RPMI8226 (cell line): Measurements from ENCODE around the gene TMC4.

ENCODE experiments used
- DNase-seq: peaks from one replicate; pipeline ENCODE4 v3.0.0-alpha.2; 2015

Gene TMC4

DNA sequence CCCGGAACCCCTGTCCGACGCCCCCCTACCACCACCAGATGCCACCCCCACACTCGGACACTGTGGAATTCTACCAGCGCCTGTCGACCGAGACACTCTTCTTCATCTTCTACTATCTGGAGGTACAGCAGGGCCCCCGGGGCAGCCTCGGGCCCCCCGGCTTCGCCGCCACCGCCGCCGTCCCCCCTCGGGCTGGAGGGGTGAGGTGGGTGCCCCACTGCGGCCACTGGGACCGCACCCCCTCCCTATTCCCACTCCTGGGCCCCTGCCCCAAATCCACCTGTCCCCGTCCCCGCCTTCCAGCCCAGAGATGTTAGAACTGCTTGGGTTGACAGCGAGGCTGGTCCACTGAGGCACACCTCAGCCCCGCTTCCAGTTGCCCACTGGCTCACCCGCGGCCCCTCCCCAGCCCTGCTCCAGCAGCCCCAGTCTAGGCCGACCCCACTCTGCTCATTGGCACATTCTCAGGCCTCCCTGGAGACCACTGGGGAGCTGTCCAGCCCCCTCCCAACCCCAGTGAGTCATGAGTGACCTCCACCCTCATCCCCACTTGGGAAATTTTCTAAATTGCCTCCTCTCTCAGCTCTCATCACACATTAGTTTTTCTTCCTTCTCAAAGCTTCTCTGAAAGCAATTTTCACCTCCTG is 20.0 kb downstream of the TMC4 start:
- DNase-seq: no peak

- DNase-seq: no peak
Observed at GRCh38 chr19:54152267-54152666, 20.7 kb downstream of the TMC4 start.

- DNase-seq: no peak
Observed at GRCh38 chr19:54151362-54152035, 21.5 kb downstream of the TMC4 start.

- DNase-seq: no peak
Observed at GRCh38 chr19:54149021-54149812, 23.7 kb downstream of the TMC4 start.

DNA sequence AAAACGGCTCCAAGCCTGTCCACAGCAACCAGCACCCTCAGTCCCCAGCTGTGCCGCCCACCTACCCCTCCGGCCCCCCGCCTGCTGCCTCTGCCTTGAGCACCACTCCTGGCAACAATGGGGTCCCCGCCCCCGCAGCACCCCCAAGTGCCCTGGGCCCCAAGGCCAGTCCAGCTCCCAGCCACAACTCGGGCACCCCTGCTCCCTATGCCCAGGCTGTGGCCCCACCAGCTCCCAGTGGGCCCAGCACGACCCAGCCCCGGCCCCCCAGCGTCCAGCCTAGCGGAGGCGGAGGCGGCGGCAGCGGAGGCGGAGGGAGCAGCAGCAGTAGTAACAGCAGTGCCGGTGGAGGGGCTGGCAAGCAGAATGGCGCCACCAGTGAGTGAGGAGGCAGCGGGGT is 24.8 kb downstream of the TMC4 start:
- no peak for DNase-seq

DNA sequence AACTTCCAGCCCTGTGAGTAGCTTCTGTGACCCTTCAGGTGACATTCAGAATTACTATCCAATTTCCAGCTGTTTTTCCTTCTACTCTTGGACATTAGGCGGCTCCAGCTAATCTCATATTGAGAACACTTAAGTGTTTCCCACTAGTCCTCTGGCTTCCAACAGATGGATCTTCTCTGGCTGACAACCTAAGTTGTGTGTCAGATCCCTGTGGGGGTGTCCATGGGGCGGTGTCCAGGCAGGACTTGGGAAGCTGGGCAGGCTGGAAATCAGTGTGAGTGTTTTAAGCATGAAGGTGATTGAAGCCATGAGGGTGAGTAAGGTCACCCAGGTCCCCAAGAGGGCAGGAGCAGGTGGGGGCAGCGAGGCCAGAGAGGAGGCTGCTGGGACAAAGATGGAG is 25.3 kb downstream of the TMC4 start:
- no peak for DNase-seq

DNA sequence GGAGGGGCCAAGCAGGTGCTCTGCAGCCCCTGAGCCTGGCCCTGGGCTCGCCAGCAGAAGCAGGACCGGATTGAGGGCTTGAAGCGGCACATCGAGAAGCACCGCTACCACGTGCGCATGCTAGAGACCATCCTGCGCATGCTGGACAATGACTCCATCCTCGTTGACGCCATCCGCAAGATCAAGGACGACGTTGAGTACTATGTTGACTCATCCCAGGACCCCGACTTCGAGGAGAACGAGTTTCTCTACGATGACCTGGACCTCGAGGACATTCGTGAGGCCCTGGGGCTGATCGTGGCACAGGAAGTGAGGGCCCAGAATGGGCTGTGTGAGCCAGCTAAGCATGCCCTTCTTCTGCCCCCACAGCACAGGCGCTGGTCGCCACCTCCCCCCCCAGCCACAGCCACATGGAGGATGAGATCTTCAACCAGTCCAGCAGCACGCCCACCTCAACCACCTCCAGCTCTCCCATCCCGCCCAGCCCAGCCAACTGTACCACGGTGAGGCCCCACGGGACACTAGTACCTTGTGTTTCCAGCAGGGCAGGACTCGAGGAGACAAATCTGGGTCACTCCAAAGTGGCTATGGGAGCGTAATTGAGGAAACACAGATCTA is 27.3 kb downstream of the TMC4 start:
- DNase-seq: no peak

DNA sequence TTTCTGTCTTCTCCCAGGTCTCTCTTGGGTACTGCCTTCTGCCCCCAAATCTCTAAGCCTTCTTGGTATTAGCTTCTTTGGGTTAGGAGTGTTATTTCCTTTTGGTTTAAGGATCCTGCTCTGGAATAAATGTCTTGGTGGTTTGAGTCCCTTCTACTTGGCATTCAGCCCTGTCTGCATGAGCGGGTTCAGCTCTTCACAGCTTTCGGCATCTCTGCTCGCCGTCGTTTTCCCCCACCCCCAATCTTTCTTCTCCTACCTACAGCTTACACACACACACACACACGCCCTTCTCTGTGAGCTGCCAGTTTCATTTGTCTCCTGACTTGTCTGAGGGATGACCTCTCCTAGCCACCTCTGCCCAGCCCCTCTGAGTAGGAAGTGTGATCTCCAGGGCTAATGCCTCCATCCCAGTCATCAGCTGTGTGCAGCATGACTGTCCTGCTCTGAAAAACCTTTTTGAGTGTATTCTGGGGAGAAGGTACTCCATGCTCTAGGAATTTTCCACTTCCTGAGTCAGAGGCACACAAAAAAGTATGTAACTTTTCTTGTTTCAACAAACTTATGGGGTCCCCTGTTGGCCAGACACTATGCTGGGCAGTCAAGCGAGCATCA is 30.7 kb downstream of the TMC4 start:
- no peak for DNase-seq

- no peak for DNase-seq
Observed at GRCh38 chr19:54141356-54141755, 31.6 kb downstream of the TMC4 start.

DNA sequence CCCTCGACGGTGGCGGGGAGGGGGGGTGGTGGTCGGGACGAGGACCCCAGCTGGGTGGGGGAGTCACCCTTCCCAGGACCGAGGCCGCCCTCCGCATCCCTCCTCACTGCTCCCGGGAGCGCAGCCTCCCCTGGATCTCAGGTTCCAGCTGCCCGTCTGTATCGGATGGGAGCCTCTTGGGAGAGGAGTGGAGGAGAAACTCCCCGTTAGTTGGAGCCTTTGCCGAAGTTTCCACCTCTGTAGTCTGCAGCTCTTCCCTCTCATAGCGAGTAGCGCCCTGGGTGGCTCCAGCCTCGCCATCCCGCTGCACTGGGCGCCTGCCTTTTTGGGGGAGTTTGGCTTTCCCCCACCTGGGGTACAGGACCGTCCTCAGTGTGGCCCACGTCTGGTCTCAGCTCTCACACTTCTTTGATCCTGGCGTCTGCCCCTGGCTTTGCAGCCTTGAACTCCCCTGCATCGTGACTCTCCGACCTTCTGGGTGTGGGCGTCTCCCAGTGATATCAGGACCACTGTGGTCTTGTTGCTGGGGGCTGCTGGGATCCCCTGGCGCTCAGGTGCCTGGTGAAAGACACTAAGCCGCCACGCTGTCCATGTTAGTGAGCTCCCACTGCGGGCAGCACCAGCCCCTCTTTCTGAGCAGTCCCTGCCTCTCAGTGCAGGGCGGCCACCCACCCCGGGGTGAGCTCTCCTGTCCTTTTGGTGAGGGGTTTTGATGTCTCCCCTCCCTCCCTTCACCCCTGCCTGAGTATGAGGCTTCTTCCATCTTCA is 34.3 kb downstream of the TMC4 start:
- no peak for DNase-seq

DNA sequence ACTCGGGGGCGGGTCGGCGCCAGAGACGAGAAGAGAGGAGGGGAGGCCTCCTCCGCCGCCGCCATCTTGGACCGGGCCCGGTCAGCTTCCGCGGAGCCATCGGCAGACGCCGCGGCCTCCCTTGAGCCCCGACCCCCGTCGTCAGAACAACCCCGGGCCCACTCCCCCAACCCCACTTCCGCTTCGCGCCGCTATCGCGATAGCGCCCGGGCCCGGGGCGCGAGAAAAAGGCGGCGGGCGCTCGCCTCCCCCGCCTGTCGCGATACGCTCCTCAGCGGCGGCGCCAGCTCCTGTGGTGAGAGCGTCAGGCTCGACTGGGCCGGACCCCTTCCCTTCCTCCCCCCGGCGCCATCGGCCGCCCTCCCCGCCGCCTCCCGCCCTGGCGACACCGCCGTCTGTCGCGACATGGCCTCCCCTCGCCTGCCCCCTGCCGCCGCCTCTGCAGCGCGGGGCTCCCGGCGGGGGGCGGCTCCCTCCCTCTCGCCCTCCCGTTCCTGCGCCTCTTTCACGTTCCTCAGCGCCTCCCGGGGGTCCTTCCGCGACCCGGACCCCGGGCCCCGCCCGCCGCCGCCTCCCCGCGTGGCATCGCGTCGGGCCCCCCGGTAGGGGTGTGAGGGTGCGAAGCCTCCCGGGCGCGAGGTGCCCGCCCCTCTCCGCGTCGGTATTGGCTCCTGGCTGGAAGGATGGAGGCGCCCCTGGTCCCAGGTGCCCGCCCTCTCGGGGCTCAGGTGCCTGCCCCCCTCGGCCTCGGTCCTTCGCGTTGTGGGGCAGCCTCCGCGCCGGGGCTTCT is 35.1 kb downstream of the TMC4 start, which contains the start of gene CNOT3:
Gene CNOT3 (plus strand): TSS at position 64 of the 790 bp plus-strand sequence. CDS start 5,217 bp downstream, outside the sequence.
- peak; percentile 34 for DNase-seq

- peak; percentile 100 for DNase-seq
Observed at GRCh38 chr19:54136864-54137698, 35.9 kb downstream of the TMC4 start.

- no peak for DNase-seq
Observed at GRCh38 chr19:54136086-54136863, 36.7 kb downstream of the TMC4 start.

DNA sequence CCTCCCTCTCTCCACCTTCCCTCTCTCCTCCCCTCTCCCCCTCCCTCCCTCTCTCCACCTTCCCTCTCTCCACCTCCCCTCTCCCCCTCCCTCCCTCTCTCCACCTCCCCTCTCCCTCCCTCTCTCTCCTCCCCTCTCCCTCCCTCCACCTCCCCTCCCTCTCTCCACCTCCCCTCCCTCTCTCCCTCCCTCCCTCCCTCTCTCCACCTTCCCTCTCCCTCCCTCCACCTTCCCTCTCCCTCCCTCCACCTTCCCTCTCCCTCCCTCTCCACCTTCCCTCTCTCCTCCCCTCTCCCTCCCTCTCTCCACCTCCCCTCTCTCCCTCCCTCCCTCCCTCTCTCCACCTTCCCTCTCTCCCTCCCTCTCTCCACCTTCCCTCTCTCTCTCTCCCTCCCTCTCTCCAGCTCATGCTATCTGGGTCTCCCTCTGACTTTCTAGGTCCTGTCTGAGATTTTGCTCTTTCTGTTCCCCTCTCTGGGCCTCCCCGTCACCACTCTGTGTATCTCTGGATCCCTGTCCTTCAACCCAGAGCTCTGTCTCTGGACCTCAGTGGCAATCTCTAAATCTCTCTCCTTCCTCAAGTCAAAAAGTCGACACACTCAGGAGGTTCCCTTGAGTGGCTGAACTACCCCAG is 38.9 kb downstream of the TMC4 start:
- no peak for DNase-seq

DNA sequence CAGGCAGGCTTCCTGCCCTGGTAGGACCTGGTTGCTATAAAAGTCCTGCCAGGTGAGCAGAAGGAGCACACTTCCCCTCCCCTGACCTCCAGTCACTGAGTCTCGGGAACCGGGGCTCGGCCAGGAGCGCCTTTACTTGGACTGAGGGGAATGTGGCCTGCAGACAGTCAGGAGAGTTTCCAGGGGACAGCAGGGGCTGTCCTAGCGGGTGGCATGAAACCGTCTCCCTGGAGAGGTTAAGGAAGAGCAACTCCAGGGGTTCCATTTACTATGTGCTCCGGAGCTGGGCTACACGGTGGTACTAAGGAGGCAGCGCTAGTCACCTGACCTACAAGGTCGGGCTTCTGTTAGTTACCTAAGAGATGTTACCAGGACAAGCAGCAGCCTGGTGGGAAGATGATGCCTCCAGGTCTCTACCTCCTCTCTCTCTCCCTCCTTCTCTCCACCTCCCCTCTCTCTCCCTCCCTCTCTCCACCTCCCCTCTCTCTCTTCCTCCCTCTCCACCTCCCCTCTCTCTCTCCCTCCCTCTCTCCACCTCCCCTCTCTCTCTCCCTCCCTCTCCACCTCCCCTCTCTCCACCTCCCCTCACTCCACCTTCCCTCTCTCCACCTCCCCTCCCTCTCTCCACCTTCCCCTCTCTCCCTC is 39.5 kb downstream of the TMC4 start:
- peak; percentile 60 for DNase-seq

DNA sequence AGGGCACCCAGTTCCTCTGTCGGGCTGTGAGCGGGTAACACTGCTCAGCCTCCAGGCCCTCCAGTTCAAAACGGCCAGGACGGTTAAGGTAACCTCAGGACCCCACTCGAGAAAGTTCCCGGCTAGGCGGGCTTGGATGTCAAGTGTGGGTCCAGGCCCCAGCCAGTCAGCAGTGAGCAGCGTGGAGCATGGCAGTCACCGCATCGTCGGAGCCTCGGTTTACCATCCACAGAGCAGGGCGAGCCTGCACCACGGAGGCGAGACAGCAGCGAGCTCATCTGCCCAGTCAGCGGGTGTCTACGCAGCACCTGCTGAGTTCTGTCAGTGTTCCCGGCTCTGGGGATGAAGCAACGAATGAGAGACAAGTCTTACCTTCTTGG is 43.4 kb downstream of the TMC4 start:
- DNase-seq: no peak

DNA sequence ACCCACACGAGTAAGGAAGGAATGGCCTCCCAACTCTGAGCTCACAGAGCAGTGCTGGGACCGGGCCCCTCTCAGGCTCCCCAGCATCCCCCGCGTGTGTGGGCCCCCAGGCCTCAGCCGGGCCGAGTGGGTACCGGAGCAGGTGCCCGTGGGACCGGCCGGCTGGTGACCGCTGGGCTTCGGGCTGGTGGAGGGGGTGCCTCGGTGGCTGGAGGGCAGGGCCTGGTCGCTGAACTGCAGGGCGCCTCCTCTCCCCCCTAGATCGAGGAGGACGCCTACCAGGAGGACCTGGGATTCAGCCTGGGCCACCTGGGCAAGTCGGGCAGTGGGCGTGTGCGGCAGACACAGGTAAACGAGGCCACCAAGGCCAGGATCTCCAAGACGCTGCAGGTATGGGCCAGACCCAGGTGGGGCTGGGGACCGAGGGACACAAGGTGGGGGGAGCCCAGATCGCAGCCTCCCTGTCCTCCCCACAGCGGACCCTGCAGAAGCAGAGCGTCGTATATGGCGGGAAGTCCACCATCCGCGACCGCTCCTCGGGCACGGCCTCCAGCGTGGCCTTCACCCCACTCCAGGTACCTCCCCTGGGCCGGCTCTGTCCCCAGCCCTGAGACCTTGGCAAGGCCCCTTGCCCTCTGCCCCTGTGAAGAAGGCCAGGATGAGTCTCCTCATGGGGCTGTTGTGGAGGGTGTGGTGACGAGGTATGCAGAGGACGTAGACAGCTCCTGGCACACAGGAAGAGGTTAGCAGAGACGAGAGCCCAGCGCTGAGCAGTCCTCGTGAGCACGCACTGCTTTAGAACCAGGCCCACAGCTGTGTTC is 44.0 kb downstream of the TMC4 start:
- no peak for DNase-seq

- DNase-seq: no peak
Observed at GRCh38 chr19:54128441-54128725, 44.6 kb downstream of the TMC4 start.
